HTR-8/SVneo (cell line): ENCODE data around the gene ANGEL1.

Source experiments
- DNase-seq: peaks from one replicate; pipeline ENCODE4 v3.0.0; 2011; ENCODE audit warnings: low spot score, mixed read lengths; ENCODE audit not compliant: insufficient read length
- FAIRE-seq: peaks from 2 replicates; lab custom pipeline; 2011; peaks lifted over from hg19 to GRCh38; lab: Jason Lieb, UNC

Gene ANGEL1

GRCh38 chr14:76769636-76770292, 42.9 kb downstream of the ANGEL1 start:
- DNase-seq = no peak
- FAIRE-seq = peak; percentile 20

DNA sequence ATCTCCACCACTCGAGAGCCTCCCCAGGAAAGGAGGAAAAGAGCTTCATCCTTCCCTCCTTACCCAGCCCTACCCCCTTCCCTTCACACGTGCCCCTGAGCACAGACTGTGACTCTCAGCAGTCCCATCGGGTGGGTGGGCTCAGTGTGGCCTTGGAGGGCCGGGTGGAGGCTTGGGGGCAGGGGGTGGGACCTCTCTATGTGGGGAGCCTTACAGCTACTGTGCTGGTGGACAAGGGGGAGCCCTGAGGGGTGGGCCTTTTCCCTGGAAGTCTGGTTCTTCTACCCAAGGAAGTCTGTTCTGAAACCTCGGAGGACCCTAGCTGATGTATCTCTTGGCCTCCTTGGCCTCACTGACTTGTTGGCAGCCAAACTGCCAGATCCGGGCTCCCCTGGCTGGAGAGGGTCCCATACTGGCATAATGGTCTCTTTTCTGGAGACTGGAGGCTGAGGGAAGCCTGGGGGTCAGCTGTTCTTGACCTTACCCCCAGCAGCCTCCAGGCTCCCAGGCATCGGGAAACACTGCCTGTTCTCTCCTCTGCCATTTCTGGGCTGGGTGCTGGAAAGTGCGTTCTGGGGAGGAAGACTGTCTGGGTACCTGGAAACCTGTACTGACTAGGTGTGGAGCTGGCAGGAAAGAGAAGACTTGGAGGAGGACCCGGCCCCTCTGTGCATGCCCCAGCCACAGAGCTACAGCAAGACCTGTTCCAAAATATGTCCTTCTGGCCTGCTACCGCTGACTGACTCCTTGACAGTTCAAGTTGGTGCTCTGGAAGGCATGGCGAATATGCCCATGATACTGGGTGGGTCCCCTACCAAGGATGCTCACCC, 43.8 kb downstream of the ANGEL1 start:
- no peak for FAIRE-seq
- DNase-seq = no peak

DNA sequence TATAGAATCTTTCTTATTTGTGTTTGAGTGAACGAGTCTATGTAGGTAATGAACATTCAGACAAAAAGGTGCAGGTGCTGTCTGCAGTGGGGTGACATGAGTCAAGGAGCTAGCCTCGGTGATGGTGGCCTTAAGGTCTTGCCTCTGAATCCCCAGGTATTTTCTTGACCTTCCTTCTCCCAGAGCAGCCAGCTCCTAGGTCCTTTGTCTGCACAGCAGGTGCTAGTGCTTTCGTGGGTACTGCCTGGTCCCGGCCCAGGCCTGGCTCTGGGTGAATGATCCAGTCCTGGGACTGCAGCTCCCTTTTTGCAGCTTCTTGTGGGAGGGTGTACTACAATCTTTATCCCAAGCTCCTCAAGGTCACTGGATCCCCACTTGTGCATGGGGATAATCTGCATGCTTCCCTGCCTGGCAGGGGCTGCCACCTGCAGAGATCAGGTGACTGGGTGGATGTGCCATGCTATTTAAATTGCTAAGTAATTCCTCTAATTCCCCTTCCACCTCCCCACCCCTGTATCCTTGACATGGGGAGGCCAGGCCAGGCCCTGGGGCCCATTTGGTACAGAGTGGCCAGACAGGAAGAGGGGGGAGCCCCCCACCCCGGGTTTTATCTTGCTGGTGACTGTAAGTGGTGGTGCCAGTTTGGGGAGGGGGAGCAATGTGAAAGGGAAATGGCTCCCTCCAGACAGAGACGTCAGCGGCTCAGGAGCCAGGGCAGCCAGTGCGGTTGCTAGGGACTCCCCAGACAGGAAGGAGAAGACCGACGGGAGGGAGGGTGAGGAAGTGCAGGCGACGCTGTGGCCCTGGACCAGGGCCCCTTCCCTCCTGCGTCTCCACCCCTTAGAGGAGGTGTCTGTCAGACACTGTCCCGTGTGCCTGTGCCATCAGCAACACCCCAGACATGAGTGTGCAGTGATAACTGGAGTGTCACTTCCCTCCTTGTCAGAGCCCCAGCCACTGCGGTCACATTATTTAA, 44.7 kb downstream of the ANGEL1 start:
- FAIRE-seq = peak; percentile 51

DNA sequence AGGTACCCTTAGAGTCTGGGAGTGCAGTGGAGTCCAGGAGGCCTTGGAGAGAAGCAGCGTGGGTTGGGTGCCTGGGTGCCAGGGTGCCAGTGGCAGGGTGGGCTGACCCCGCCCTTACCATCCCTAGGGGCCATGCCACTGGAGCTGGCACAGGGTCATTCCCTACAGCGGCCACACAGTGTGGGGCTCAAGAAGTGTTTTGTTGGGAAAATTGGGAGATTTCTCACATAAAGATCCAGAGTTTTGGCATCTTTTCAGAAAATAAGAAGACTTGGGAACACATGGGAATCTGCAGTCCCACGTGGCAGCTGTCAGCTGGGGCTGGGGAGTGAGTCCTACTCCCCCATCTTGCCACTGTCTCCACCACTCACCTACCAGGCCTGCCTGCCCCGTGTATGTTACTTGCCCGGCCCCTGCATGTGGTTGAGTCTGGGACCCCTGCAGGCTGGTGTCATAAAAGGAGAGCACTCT, 47.2 kb downstream of the ANGEL1 start:
- FAIRE-seq (peak; percentile 72), DNase-seq (no peak)

More for the DNA sequence above, 44.7 kb downstream of the ANGEL1 start:
- DNase-seq = no peak

DNA sequence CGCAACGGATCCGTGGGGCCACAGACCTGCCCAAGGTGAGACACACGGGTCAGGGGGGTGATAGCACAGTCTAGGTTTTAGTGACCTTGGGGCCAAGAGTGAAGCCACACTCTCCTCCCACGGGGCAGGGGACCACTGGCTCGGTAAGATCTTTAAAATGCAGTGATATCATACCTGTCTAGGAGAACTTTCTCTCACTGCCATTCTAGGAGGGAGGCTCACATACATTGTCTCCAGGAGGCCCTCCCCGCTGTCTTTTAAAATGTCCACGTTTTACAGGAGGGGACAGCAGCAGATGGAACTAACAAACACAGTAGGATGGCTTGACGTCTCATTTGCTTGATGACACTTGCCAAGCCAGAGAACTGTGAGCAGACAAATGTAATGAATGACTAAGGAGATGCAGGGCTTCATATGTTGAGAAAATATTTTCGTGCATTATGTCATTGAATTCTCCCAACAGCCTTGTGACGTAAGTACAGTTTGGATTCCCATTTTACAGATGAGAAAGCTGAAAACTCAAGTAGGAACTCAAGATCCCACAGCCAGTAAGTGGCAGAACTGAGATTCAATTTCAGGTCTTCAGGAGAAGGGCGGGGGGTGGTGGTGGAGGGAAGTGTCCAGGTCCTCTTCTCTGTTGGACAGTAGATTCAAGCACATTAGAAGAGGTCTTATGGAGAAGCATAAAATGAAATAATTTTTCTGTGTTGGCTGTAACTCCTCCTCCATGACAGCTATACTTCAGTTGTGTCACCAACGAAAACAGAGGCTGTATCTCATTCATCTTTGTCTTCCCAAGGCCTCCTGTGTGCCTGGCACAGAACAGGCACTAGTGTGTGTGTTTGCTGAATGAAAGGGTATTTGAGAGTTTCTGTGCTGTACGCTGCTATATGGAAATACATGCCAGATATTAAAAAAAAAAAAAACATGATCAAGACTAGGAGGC, 49.3 kb downstream of the ANGEL1 start:
- DNase-seq (no peak), FAIRE-seq (peak; percentile 90)

DNA sequence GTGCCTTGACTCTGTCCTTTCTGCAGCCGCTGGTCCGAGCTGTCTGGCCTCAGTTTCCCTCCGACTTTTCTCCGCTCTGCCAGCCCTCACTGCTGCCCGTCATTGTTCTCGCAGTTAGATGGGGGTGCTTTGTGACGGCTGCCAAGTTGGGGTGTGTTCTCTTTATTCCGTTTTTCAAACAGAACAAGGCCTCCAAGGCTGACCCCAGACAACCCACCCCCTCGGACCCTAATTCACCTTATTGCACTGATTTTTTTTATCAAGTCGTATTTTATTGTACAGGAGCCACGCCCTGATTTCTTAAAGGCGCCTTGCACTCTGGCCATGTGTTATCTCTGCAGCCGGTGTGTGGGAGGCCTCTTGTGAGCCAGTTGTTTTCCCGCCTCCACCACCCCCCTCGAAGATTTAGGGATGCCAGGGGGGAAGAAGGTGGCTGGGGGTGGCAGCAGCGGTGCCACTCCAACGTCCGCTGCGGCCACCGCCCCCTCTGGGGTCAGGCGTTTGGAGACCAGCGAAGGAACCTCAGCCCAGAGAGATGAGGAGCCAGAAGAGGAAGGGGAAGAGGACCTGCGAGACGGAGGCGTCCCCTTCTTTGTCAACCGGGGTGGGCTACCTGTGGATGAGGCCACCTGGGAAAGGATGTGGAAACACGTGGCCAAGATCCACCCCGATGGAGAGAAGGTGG, 50.1 kb downstream of the ANGEL1 start:
- FAIRE-seq (no peak), DNase-seq (no peak)

DNA sequence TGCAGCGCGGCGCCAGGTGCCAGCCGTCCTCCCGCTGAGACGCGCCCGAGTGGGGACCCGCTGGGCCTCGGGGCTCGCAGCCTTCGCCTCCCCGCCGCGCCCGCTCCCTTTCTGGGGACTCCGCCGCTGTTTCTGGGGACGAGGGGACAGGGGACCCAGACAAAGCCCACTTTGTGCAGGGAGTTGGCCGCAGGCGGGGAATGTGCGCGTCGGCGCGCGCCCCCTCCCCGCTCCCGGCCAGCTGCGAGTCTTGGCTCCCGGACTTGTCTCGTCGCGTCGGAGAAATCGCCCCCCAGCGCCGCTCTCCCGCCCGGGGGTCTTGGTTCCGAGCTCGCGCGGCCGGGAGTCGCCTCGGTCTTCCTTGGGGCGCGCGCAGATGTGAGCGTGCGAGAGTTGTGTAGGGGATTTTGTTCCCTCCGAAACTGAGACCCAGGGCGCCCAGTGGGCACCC, 50.7 kb downstream of the ANGEL1 start:
- FAIRE-seq (no peak), DNase-seq (no peak)

GRCh38 chr14:76761136-76761959, 51.3 kb downstream of the ANGEL1 start, which contains the start of gene VASH1:
Gene VASH1 (plus strand): TSS chr14:76761468. CDS start chr14:76762822, 1,354 bp downstream.
- DNase-seq (peak; percentile 94), FAIRE-seq (peak; percentile 99)

DNA sequence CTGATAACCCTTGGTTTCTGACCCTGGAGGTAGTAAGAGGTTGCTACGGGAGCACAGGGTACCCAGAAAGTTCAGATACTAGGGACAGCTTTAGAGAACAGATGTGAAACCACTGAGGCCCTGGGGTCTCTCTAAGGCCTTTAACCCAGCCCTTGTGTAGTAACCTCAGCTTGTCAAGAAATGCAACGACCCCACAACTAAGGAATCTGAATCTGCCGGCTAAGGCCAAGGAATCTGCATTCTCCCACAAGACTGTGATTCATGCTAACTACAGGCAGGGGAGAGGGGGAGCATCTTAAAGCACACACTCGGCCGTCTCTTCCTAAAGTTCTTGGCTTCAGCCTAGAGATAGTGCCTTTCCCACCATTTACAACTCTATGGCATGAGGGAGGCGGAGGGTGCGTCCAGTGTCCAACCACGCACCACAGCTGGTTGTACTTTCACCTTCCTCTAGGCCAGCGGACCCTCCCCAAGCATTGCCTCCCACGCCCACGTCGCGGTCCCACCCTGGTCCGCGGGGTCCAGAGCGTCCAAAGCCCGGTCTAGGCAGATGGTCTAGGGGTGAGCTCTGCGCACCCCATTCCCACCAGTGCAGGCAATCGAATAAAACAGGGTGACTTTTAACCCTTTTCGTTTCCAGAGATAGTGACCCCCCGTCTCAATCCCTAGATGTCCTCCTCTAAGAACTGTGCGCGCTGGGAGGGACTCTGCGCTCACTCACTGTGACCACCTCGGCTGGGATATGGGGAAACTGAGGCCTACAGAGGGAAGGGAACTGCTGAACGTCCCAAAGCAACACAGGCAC, 52.1 kb downstream of the ANGEL1 start:
- FAIRE-seq (peak; percentile 74), DNase-seq (no peak)

GRCh38 chr14:76759589-76759988, 53.1 kb downstream of the ANGEL1 start:
- DNase-seq (no peak), FAIRE-seq (peak; percentile 91)

DNA sequence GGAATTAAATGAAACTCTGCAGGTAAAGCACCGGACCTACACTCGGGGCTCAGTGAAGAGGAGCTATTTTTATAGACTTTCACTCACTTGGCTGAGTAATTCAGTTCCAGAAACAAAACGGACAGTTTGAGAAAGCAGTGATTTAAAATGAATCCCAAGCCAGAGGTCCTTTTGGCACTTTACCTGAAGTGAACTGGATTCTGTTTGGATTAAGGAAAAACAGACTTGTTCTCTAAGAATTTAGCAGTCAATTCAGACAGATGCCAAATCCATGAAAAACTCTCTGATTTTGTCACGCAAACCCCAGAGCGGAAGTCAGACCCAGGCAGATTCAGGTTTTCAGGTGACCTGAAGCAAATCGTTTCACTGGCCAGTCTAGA, 56.3 kb downstream of the ANGEL1 start:
- DNase-seq (no peak), FAIRE-seq (no peak)

DNA sequence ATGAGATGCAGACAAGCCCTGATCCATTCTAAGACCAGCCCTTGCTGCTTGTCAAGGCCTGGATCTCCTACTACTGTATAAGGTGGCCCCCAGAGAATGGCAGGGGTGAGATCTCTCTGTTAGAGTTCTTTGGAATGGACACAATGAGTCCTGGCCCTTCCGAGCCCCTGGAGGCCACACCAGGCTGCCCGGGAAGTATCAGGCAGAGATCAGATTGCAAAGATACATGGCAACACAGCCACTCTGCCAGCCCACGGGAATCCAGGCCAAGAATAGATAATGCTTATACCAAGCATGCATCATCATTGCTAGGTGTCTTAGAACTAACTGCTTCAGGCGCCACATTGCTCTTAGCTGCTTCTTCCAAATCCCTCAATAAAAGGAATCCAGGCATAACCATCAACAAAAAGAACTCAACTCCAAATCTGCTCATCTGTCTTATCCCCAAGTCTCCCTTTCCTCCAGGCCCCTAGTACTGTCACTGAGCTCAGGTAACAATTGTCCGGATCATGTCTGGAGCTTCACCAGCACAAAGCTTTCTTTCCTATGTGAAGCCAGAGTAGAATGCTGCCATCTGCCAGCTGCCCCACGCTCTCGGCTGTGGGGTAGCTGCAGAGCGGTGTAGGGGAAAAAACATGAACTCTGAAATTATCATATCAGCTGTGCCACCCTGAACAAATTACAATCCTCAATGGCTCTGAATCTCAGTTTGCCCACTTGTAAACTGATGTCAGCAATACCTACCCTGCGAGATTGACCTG, 56.9 kb downstream of the ANGEL1 start:
- DNase-seq = no peak
- FAIRE-seq = no peak

DNA sequence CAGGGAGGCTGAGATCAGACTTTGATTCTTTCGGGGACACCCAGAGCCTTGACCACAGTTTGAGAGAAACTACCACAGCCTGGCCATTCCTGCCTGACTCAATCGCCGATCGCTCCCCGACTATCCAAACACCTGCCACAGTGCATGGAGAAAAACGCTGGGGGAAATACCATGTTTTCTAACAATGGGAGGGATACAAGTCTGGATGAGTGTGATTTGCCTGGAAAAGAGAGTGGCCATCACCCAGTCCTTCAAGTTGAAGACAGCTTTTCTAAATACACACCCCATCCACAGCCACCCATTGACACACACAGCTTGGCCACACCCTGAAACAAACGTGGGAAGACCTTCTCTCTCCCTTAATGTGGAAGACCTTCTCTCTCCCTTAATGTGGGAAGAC, 58.1 kb downstream of the ANGEL1 start:
- FAIRE-seq (no peak), DNase-seq (no peak)

- FAIRE-seq (peak; percentile 58), DNase-seq (no peak)
These were observed 59.0 kb downstream of the ANGEL1 start for GRCh38 chr14:76753541-76754198.

GRCh38 chr14:76752744-76753143, 59.9 kb downstream of the ANGEL1 start:
- FAIRE-seq (peak; percentile 73), DNase-seq (no peak)

DNA sequence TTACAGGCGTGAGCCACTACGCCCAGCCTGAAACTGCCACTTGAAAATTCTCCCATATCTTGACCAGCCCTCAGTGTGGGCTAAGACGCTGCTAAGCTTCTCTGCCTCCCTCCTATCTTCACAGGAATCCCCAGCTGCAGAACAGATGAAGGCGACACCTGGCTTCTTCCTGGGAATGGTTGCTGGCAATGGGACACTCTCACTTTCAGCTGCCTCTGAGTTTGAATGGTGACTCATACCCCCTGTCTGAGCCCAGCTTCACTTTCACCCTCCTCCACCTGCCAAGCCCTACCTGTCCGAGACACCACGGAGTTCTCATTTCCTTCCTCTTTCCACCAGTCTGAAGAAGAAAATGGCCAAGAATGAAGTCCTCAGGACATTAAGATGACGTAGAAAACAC, 69.7 kb downstream of the ANGEL1 start:
- DNase-seq (no peak), FAIRE-seq (no peak)
